Astrocyte of the spinal cord (primary cell): Measurements from ENCODE around the gene OLFM1.

Experiments
- DNase-seq: peaks from one replicate; pipeline ENCODE4 v3.0.0; 2011; ENCODE audit warnings: low read depth, low spot score
- H3K4me3 ChIP-seq: 2 replicates; pipeline ENCODE4 v1.5.1; 2011; ENCODE audit warnings: low read depth, mild to moderate bottlenecking, low read length, moderate library complexity
- CTCF ChIP-seq: IDR thresholded peaks from 2 replicates; pipeline ENCODE4 v1.5.1; 2012; ENCODE audit warnings: low read depth, mild to moderate bottlenecking, low read length, inconsistent platforms
- in situ Hi-C: cut with HindIII; loops from 2 replicates; pipeline ENCODE4 v1.10.0; 2017; ENCODE audit warnings: low sequenced_read_pairs

Gene OLFM1

DNA sequence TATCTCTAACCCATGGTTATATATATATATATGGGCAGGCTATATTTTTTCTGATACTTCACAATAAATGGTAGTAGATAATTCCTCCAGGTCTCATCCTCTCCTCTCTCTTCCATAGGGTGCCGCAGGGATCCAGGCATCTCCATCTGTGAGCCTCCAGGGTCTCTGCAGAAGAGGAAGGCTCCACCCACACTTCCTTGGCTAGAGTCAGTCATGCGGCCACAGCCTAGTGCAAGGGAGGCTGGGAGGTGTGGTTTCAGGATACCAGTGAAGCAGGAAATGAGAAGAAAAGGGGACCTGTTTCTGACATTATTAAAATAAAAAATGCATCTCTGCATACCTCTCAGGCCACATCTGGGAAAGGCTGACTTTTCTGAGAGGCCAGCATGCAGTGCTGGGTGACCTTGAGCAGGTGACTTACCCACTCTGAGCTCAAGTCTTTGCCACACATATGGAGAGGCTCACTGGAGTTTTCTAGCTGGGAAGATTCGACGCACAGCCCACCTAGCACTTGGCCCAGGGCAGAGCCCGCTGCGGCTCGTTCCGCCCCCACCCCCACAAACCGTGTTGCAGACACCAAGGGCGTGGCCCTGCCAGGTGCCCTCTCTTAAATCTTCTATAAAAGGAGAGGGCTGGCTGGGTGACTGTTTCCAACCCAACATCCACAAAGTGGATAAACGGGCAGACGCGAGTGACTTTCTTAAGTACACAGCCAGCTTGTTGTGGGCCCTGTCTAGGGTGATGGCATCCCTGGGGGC is 47.9 kb downstream of the OLFM1 start:
- no peak for DNase-seq
- no peak overlapping the region for H3K4me3 ChIP-seq
- in situ Hi-C loops, result no loop called here

GRCh38 chr9:135135929-135136315 is 48.5 kb downstream of the OLFM1 start:
- H3K4me3 ChIP-seq, result no peak overlapping the region
- no peak for TF ChIP-seq CTCF
- in situ Hi-C loops, result no loop called here
- no peak for DNase-seq

More for the DNA sequence above, 47.9 kb downstream of the OLFM1 start:
- TF ChIP-seq CTCF, result no peak

DNA sequence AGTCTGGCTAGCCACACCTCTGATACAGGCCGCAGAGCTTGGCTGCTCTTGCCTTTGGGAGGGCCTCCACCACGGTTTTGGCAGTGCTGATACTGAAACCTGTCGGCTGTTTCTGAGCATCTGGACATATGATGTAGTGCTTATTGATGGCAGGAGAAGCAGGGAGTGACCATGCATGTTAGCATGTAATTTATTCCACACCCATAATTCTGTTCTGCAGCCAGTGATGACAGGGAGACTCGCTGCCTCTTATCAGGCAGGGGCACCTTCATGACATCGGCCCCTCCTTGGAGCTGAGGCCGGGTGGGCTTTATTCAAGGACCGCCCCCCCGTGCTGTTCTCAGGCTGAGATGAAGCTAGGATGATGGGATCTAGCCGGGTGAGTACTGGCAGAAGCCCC is 49.0 kb downstream of the OLFM1 start:
- DNase-seq, result no peak
- in situ Hi-C loops, result no loop called here
- no peak for TF ChIP-seq CTCF
- H3K4me3 ChIP-seq, result no peak overlapping the region

- in situ Hi-C loops, result no loop called here
- no peak for TF ChIP-seq CTCF
- DNase-seq, result no peak
- H3K4me3 ChIP-seq, result no peak overlapping the region
Observed at GRCh38 chr9:135136991-135137832, 49.7 kb downstream of the OLFM1 start.

GRCh38 chr9:135138078-135138855 is 50.8 kb downstream of the OLFM1 start:
- in situ Hi-C loops, result no loop called here
- no peak for DNase-seq
- H3K4me3 ChIP-seq, result no peak overlapping the region
- TF ChIP-seq CTCF, result no peak

DNA sequence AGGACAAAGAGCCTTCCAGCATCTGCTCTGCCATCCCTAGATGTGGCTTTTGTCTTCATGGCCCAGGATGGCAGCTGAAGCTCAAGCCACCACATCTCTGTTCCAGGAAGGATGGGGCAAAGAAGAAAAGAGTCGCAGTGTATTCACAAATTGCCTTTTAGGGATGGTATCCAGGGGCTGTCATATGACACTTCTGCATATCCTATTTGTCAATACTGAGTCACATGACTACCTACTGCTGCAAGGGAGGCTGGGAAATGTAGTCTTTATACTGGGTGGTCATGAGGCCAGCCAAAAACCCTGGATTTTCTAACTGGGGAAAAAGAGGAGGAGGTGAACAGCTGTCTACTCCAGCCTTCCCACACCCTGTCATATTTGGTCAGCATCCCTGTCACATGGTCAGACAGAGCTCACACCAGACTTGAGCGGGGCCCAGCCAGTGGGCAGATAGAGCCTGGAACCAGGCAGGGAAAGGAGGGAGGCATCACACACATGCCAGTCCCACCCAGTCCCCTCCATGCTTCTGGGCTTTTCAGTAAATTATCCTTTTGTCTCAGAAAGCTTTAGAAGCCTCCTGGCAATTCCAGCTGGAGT is 52.0 kb downstream of the OLFM1 start:
- no peak for TF ChIP-seq CTCF
- no peak for DNase-seq
- in situ Hi-C loops, result no loop called here
- H3K4me3 ChIP-seq, result no peak overlapping the region
